SKM-1 treated with dmso at 0.1 percent for 144 hours (cell line): Measurements from ENCODE around the gene NYNRIN.
A peak's percentile ranks its signal among the peaks of the same experiment; 100 is the strongest.

Experiments used
- DNase-seq: peaks from one replicate; lab custom pipeline; 2025; ENCODE audit not compliant: unreplicated experiment; lab: John Stamatoyannopoulos, UW

The NYNRIN gene

DNA sequence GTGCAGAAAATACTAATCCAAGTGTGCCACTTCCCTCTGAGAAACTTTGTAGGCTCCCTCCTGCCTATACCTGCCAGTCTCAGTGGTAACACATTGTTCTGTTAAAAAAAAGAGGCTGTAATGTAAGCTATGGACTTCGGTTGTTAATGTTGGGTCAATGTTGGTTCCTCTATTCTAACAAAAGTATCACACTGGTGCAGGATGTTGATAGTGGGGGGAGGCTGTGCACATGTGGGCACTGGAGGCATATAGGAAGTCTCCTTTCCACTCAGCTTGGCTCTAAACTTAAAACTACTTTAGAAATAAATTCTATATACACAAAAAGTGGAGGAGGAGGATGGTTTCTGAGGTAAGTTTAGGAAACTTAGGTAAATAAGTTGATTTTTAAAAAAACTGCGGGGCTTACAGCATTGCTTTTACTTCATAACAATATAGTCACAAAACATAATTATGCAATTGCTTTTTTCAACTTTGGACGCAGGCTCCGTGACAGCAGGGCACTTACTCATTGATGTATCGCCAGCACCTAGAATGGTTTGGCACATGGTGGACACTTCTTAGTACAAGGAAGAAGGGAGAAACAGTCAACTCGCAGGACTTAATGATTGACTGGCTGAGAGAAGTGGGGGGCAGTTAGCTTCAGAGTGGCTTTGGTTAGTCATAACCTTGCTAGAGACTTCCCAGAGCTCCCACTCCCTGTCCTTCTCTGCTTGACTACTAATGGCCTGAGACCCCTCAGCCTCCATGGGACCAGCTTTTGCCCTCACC, 7.9 kb upstream of the NYNRIN start:
- DNase-seq = no peak

DNA sequence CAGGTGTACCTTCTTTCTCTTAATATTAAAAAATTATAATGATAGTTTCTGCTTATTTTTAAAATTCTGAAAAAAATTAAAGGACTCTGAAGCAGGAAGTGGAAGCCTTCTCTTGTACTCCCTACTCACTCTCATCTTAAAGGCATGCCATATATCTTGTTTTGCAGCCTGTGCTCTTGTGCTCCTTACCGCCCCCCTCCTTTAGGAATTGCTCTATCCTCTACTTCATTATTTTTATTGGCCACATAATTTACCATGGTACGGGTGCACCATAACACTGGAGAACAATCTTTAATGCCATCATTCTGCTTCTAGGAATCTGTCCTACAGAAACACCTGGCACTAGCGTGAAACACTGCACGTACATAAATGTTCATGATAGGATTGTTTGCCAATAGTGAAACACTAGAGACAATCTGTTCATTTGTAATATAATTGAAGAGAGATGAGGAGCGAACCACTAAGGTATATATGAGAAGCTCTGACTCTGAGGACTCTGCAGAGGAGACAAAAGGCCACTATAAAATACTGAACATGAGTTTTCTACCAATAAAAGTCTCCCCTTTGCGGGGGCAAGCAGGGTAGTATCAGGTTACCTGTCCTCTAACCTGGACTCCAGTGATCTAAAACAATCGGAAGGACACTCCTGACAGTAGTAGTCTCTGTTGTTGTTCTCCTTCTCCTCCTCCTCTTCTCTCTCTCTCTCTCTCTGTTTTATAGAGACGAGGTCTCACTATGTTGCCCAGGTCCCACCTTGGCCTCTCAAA, 6.3 kb upstream of the NYNRIN start:
- DNase-seq = no peak

DNA sequence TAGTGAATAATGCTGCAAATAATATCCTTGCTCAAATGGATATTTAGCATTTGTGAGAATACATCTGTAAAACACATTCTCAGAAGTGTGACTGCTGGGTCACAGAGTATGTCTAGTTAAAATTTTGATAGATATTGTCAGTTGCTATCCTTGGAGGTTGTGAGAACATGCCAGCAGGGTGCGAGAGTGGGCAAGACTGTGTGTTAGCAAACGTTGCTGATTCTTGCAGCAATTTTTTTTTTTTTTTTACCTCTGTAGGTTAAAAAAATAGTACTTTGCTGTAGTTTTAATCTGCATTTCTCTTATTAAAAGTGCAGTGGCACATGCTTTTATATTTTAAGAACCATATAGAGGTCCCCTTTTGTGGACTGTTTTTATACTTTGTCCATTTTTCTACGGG, 4.5 kb upstream of the NYNRIN start:
- no peak for DNase-seq

DNA sequence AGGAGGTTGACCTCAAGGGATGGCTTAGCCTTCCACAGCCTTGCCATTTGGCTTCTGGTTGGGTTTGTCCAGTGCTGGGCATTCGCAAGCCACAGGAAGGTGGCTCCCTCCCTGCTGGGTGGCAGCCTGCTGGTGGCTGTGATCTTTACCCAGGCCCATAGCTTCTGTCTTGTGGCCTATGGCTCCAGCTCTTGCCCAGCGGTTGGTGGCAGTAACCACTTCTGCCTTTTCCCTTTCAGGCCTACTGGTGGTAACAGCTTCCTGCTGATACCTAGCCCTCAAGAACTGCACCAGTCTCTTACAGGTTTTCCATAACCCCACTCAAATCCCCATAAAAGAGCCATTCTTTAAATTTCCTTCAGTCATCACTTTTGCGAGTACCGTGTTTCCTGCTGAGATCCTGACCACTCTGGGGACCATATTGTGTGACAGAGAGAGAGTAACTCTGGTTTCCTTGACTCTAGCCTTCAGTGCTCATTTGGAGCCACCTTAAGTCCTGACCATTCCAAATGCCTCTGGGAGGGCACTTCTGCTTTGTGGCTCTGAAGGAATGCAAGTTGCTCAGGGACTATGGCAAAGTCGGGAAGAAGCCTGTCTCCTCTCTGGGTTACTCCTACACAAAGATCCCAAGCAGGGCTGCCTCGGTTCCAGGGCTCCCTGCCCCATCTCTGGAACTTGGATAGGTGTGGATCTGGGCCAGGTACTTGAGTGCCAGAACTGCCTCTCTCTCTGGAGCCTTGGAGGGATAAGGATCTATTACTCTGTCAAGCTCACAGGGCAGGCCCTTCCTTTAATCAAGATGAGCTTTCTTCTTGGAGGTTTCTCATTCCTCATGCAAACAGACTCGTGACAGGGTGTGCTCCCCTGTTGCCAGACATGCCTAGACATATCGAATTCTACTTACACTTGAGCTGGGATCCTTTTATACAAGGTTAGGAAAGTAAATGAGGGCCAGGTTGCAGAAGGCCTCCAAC, 2.9 kb upstream of the NYNRIN start:
- DNase-seq = peak; percentile 47

DNA sequence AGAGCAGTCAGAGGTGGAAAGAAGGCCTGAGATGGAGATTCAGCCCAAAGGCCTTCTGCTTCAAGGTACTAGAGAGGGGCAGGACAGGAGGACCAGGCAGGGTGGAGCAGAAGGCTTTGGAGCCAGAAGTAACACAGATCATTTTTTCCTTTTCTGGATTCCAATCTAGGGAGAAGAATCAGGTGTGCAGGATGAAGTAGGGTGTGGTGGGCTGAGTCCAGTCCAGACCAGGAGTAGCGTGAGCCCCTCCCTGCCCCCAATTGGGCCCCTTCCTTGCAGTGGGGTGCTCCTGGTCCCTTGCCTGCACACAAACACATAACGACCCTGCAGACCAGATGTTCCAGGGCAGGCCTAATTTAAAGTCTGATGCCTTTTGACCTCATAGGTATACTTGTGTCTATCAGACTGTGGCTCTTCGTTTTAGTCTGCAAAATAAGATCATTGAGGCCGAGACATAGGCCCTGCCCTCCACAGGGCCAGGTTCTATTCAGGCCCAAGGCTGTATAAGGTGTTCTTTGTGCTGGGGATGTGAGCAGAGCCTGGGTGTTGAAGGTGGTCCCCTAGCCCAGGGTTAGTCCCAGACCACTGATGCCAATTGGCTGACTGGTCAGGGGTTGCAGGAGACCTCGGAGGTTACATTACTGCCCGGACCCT, 1.0 kb upstream of the NYNRIN start:
- no peak for DNase-seq

DNA sequence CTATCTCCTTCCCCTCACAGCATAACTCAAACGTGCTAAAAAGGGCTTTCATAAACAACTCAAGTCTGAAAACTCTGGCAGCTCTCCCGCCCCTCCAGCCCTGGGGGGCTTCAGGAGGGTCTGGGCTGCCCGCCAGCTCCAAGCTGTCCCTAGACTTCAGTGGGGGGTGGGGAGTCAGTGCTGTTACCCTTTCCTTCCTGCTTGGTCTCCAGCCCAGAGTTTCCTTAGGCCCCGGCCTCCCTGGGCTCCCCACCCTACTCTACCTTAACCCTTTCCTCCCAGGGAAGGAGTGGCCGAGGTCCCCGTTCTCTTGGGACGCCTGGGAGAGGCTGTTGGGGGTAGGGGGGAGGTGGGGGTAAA, 530 bp upstream of the NYNRIN start:
- DNase-seq = no peak

DNA sequence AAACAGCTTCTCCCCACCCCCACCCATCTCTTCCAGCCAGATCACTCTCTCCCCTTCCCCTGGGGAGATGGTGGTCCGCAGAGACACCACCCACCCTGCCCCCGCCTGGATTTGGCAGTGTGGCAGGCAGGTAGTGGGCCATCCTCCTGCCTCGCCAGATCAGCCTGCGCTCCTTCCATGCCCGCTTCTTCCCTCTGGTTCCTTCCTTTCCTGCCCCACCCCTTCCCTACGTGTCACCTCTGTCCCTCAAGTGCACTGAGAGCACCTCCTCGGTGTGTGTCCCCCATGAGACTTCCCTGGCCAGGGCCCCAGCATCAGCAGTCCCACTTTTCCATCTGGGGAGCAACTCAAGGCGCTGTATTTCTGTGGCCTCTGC, 632 bp downstream of the NYNRIN start:
- no peak for DNase-seq

DNA sequence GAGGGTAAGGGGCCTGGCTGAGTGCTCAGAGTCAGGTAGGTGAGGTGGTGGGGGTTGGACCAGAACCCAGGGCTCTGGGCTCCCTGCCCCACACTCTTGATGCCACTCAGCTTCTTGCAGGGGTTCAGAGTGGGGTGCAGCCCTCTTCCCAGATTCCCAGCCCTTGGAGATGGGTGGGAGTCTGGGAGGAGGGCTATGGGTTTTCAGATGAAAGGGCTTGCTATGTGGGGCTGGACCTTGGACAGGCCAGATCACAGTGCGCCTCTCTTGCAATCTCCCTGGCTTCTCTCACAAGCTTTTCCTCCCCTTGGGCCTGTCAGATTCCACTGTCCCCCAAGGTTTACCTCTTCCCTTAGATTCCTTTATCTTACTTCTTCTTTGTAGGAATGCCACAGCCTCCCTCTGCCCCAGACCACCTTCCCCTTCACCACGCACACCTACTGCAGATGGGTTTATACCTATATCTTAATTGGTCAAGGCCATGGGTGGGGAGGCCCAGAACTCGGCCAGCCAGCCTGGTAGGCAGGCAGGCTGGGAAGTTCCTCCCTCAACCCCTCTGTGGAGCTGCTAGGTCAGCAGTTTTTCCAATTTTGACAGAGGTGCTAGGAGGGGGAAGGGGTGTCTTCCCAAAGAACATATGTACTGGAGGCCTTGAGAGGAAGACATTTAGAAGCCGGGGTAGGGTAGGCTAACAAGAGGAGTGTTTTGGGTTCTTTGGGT, 1.4 kb downstream of the NYNRIN start:
- DNase-seq = no peak

DNA sequence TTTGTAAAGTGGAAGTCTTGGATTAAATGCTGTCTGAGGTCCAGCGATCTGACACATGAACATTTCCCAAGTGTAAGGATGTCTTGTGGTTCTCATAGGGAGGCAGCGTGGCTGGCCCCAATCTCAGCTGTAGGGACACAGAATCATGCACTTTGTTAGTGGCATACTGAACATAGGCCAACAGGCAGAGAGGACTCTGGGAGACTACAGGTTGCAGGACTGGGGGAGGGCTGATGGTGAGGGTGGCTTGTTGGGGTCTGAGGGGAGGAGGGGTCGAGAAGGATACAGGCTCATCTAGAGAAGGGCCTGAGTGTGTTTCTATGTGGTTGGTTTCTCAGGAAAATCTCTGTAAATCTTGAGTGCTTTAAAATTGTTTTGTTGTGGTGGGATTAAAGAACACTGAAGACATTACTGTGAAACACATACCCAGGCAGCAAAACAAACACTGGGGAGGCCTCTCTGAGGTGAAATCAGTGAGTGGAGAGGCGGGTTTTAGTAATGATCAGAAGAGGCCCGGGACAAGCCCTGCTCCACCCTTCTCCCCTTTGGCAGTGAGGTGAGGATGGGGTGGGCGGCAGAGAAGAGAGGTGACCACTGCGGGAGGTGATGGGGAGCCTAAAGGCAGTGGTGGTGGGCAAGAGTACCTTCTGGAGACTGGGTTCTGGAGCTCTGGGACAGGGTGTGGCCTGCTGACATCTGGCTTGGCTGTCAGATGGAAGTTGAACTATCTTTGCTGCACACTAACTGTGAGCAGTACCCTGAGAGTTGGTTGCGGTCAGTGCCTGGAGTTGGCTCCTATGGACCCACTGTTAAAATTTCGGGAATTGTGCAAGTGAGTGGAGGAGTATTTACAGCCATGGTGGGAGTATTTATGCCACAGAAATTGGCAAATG, 3.3 kb downstream of the NYNRIN start:
- no peak for DNase-seq

DNA sequence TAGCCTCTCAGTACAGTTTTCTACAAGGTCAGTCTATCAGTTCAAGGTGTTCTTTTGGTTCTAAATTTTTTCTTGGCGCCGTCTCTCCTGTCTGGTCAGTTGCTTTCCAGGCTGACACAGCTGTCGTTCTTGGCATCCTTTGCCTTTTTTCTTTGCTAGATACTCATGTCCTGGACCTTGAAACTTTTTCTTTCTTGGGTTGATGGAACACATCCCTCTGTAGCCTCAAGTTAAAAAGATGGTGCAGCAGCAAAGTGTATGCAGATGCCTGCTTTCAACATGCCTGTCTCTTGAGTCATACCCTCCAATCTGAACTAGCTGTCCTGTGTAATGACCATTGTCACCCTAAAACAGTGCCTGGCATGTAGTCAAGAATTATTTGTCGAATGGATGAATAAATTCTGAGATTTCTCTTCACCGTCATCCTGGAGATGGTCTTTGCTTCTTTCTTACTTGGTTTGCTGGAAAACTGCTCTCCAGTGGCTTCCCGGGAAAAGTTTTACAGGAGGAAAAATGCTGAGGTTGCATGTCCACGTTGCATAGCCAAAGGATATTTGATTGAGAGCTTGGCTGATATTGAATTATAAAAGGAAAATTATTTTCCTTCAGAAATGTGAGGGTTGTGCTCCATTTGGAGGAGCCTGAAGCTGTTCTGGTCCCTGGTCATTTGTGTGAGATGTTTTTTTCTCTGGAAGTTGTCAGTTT, 4.6 kb downstream of the NYNRIN start:
- DNase-seq = no peak

DNA sequence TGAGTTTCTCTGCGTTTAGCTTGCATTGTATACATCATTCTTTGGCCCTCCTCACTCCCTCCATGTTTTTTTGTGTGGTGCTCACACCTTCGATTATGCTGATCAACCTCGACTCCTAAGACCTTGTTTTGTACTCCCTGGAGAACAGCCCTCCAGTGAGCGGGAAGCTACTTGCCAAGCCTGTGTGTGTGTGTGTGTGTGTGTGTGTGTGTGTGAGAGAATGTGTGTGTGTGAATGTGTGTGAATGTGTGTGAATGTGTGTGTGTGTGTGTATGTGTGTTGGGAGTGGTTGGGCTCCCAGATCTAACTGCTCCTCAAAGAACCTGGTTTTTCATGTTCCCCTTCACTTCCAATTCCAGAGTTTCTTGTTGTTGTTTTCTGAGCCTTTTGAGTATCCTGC, 6.0 kb downstream of the NYNRIN start:
- no peak for DNase-seq

DNA sequence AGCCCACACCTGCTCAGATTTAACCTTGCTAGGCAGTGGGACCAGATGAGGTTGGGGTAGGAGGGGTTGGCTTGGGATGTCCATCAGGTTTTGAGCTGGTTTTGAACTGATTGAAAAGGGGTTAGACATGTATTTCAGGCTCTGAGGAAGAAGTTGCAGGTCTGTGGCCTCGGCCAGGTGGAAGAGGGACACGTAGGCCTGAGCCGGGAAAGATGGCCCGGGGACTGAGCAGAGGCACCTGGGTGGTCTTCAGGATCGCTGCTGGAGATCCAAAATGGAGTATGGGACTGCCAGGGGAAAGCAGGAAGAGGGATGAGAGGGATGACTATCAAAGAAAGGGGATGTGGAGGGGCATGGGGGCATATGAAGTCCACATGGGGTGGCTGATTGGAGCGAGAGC, 7.6 kb downstream of the NYNRIN start:
- no peak for DNase-seq

DNA sequence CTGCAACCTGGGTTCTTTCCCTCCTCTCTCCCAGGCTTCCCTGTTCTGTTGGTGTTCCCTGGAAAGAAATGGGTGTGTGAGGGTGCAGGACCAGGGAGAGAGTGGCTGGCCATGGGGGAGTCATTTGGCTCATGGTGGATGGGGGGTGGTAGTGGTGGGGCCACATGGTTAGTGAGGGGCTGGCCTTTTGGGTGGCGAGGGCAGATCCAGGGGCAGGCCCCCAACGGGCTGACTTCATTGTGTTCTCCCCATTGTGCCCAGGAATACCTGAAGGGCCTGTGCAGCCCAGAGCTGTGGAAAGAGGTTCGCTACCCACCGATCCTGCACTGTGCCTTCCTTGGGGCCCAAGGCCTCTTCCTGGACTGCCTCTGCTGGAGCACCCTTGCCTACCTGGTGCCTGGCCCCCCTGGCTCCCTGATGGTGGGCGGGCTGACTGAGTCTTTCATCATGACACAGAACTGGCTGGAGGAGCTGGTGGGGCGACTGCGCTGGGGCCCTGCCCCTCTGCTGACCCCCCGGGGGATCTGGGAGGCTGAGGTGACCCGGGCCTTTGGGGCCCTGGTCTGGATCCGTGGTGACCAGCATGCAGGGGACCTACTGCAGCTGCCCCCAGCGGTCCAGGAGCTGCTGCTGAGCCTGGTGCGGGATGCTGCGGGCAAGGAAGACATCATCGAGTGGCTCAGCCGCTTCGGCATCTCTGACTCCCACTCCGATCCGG, 9.0 kb downstream of the NYNRIN start:
- no peak for DNase-seq

DNA sequence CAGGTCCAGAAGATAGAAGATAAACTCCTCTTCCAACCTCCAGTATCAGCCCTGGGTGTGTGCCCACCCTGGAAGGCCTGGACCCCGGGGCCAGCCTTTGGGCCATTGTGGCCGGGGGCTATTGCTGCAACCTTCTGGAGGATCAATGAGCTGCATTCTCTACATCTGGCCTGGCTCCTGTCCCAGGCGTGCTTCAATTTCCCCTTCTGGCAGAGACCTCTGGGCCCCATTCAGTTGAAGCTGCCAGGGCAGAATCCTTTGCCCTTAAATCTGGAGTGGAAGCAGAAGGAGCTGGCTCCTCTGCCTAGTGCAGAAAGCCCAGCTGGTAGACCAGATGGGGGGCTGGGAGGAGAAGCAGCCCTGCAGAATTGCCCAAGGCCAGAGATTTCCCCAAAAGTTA, 10.0 kb downstream of the NYNRIN start:
- no peak for DNase-seq

DNA sequence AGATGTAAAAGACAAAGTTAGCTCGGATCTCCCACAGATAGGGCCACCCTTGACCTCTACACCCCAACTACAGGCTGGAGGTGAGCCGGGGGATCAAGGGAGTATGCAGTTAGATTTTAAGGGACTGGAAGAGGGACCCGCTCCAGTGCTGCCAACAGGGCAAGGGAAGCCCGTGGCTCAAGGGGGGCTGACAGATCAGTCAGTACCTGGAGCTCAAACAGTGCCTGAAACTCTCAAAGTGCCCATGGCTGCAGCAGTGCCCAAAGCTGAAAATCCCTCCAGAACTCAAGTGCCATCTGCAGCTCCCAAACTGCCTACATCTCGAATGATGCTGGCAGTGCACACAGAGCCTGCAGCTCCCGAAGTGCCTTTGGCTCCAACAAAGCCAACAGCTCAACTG, 10.4 kb downstream of the NYNRIN start:
- DNase-seq = no peak

DNA sequence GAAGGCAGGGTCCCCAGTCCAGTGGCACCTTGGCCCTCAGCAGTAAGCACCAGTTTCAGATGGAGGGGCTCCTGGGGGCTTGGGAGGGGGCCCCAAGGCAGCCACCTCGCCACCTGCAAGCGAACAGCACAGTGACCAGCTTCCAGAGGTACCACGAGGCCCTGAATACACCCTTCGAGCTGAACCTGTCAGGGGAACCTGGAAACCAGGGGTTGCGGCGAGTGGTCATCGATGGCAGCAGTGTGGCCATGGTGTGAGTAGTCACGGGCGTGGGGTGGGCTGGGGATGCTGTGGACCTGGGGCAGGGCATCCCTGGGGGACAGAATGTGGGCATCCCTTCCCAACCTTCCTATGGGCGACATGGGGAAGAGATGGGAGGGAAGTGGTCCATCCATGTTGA, 11.2 kb downstream of the NYNRIN start:
- DNase-seq = no peak

DNA sequence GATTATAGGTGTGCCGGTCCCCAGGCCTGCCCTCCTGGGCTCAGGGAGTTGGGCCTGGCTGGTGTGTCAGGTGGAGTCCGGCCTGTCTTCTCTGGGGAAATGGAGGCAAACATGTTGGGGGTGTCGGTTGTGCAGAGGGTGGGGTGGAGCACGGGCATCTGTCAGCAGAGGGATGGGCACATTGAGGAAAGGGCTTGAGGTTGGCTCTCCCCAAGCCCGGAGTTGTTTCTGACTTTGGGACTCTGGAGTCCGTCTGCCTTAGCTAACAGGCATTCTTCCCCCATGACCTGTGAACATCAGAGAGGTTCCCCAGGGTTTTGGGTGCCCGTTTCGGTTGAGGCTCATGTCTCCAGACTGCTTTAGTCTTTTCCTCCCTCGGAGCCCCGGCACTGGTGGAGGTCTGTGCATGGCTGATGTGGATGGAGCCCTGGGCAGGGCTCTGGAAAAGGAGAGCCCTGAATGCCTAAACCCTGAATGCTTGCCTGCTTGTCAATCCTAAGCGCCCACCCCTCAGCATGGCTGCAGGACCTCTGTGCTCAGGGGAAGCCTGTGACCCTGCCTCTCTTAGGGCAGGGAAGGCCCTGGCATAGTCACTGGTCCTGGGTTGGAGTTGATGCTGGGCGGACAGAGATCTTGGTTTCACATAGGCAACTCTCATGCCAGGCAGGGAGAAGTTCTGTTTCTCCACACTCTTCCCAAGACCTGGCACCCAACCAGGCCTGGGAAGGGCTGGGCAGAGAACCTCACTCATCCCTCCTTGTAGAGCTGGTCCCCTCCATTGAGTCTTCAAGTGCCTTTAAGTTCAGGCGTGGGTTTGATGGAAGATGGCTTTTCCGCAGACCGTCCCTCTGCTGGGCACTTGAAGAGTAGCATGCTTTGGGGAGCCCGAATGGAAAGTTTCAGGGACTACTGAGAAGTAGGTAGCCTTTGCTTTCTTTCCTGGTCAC, 12.9 kb downstream of the NYNRIN start:
- DNase-seq = peak; percentile 9
